Activated CD4-positive, alpha-beta memory T cell treated with anti-CD3 and anti-CD28 coated beads for 36 hours (primary cell): ENCODE data around the gene RPRML. TPM values are rescaled to one million over a fixed set of nuclear protein-coding genes. Genes with fewer than 3 reads are reported as not detected.
"Not testable (repeated sequence)": the region's sequence is repeated elsewhere in the genome, so short reads cannot be mapped to it uniquely, and the experiment has no call there.

Source experiments
- CTCF ChIA-PET: fragments of 350-600 bp; sonication (Branson Sonifier 250); formaldehyde crosslinking; loops from one replicate; lab custom pipeline; 2021; ENCODE audit warnings: antibody characterized with exemption, inconsistent platforms; lab: Charles Lee
- POLR2A ChIA-PET: fragments of 350-600 bp; sonication (Branson Sonifier 250); formaldehyde crosslinking; loops from one replicate; lab custom pipeline; 2021; ENCODE audit warnings: antibody characterized with exemption; lab: Charles Lee
- DNase-seq: peaks from one replicate; pipeline ENCODE4 v3.0.0-alpha.2; 2020
- H3K27ac Mint-ChIP-seq: one replicate; pipeline ENCODE4 v1.8.0; 2021; ENCODE audit warnings: mixed read lengths
- H3K27me3 Mint-ChIP-seq: one replicate; pipeline ENCODE4 v1.8.0; 2021; ENCODE audit warnings: mixed read lengths
- H3K36me3 Mint-ChIP-seq: one replicate; pipeline ENCODE4 v1.8.0; 2021; ENCODE audit warnings: mixed read lengths
- H3K4me1 Mint-ChIP-seq: one replicate; pipeline ENCODE4 v1.8.0; 2021; ENCODE audit warnings: low read depth, mixed read lengths
- H3K4me3 Mint-ChIP-seq: one replicate; pipeline ENCODE4 v1.8.0; 2021; ENCODE audit warnings: mild to moderate bottlenecking, mixed read lengths
- H3K9me3 Mint-ChIP-seq: one replicate; pipeline ENCODE4 v1.8.0; 2021; ENCODE audit warnings: mixed read lengths
- intact Hi-C: fragments of 100-400 bp; cut with micrococcal nuclease; formaldehyde crosslinking; loops from one replicate; pipeline ENCODE4 v1.15.1; 2023
- total RNA-seq, 2 experiments: library from RNA; stranded (reverse); gene quantifications; one replicate each; pipeline ENCODE4 v1.2.3, GENCODE V29; 2021

The RPRML gene
- total RNA-seq, 2 experiments from 2014 or later, result not detected

GRCh38 chr17:46972346-46972745 is 6.7 kb downstream of the RPRML start:
- H3K27me3 Mint-ChIP-seq, result peaks cover 12% of the 10 kb centered on the region
- ChIA-PET CTCF (interaction anchor here (0.8 kb wide), 1 partner anchor 29 kb away, joined by 3 read pairs; no protein-coding TSS in a partner anchor), POLR2A (no interaction called here)
- intact Hi-C loops, result no loop called here
- peaks cover 3% of the 10 kb centered on the region for H3K36me3 Mint-ChIP-seq
- DNase-seq, result no peak
- no peak overlapping the region for H3K27ac Mint-ChIP-seq
- no peaks in the 10 kb centered on the region for H3K9me3 Mint-ChIP-seq
- no peak overlapping the region for H3K4me3 Mint-ChIP-seq
- H3K4me1 Mint-ChIP-seq, result no peaks in the 10 kb centered on the region

GRCh38 chr17:46971647-46972300 is 7.3 kb downstream of the RPRML start:
- peaks cover 3% of the 10 kb centered on the region for H3K36me3 Mint-ChIP-seq
- DNase-seq, result no peak
- ChIA-PET CTCF (interaction anchor here (0.8 kb wide), 1 partner anchor 30 kb away, joined by 3 read pairs; no protein-coding TSS in a partner anchor), POLR2A (no interaction called here)
- no peak overlapping the region for H3K27ac Mint-ChIP-seq
- H3K27me3 Mint-ChIP-seq, result peaks cover 7% of the 10 kb centered on the region
- H3K4me1 Mint-ChIP-seq, result no peaks in the 10 kb centered on the region
- H3K4me3 Mint-ChIP-seq, result no peak overlapping the region
- no peaks in the 10 kb centered on the region for H3K9me3 Mint-ChIP-seq
- intact Hi-C loops, result no loop called here

GRCh38 chr17:46968896-46969295 is 10.2 kb downstream of the RPRML start:
- POLR2A ChIA-PET, result no interaction called here
- intact Hi-C loops, result no loop called here
- no peak for DNase-seq

GRCh38 chr17:46968224-46968834 is 10.7 kb downstream of the RPRML start:
- no peaks in the 10 kb centered on the region for H3K36me3 Mint-ChIP-seq
- H3K4me1 Mint-ChIP-seq, result no peaks in the 10 kb centered on the region
- H3K27ac Mint-ChIP-seq, result no peak overlapping the region
- intact Hi-C loops, result no loop called here
- no peaks in the 10 kb centered on the region for H3K9me3 Mint-ChIP-seq
- no peak for DNase-seq
- CTCF ChIA-PET, result no interaction called here
- POLR2A ChIA-PET, result no interaction called here
- H3K4me3 Mint-ChIP-seq, result no peak overlapping the region
- peaks cover 1% of the 10 kb centered on the region for H3K27me3 Mint-ChIP-seq

More at GRCh38 chr17:46968896-46969295, 10.2 kb downstream of the RPRML start:
- Mint-ChIP-seq H3K9me3 (no peaks in the 10 kb centered on the region), H3K4me1 (no peaks in the 10 kb centered on the region), H3K4me3 (no peak overlapping the region), H3K27ac (no peak overlapping the region), H3K27me3 (peaks cover 1% of the 10 kb centered on the region), H3K36me3 (no peaks in the 10 kb centered on the region)
- CTCF ChIA-PET, result interaction anchor here (1.5 kb wide), 1 partner anchor 28 kb away, joined by 4 read pairs; no protein-coding TSS in a partner anchor

GRCh38 chr17:46964315-46965265 is 14.5 kb downstream of the RPRML start:
- CTCF ChIA-PET, result no interaction called here
- H3K36me3 Mint-ChIP-seq, result peaks cover 5% of the 10 kb centered on the region
- intact Hi-C loops, result no loop called here

GRCh38 chr17:46963571-46963970 is 15.5 kb downstream of the RPRML start:
- peaks cover 5% of the 10 kb centered on the region for H3K36me3 Mint-ChIP-seq
- H3K4me1 Mint-ChIP-seq, result peaks cover 5% of the 10 kb centered on the region
- peaks cover 1% of the 10 kb centered on the region for H3K27me3 Mint-ChIP-seq
- CTCF ChIA-PET, result no interaction called here
- H3K27ac Mint-ChIP-seq, result no peak overlapping the region
- H3K4me3 Mint-ChIP-seq, result no peak overlapping the region
- intact Hi-C loops, result no loop called here
- DNase-seq, result no peak
- POLR2A ChIA-PET, result no interaction called here
- peaks cover 5% of the 10 kb centered on the region for H3K9me3 Mint-ChIP-seq

More at GRCh38 chr17:46964315-46965265, 14.5 kb downstream of the RPRML start:
- peaks cover 5% of the 10 kb centered on the region for H3K9me3 Mint-ChIP-seq
- no peak overlapping the region for H3K27ac Mint-ChIP-seq
- H3K4me3 Mint-ChIP-seq, result no peak overlapping the region
- peaks cover 1% of the 10 kb centered on the region for H3K27me3 Mint-ChIP-seq
- H3K4me1 Mint-ChIP-seq, result peaks cover 5% of the 10 kb centered on the region
- no peak for DNase-seq
- POLR2A ChIA-PET, result no interaction called here

GRCh38 chr17:46962374-46962790 is 16.7 kb downstream of the RPRML start:
- intact Hi-C loops, result no loop called here
- H3K27me3 Mint-ChIP-seq, result peaks cover 1% of the 10 kb centered on the region
- H3K9me3 Mint-ChIP-seq, result peaks cover 5% of the 10 kb centered on the region
- H3K4me3 Mint-ChIP-seq, result no peak overlapping the region
- ChIA-PET POLR2A (no interaction called here), CTCF (no interaction called here)
- peaks cover 8% of the 10 kb centered on the region for H3K36me3 Mint-ChIP-seq
- no peak overlapping the region for H3K27ac Mint-ChIP-seq
- no peak for DNase-seq
- H3K4me1 Mint-ChIP-seq, result peaks cover 5% of the 10 kb centered on the region

GRCh38 chr17:46960152-46960551 is 18.9 kb downstream of the RPRML start:
- no peak overlapping the region for H3K27ac Mint-ChIP-seq
- H3K4me1 Mint-ChIP-seq, result peaks cover 5% of the 10 kb centered on the region
- H3K27me3 Mint-ChIP-seq, result no peaks in the 10 kb centered on the region
- ChIA-PET POLR2A (interaction anchor here (1.2 kb wide), 1 partner anchor 20 kb away, joined by 3 read pairs; no protein-coding TSS in a partner anchor), CTCF (interaction anchor here (2.8 kb wide), 1 partner anchor 19 kb away, joined by 15 read pairs; no protein-coding TSS in a partner anchor)
- H3K9me3 Mint-ChIP-seq, result peaks cover 5% of the 10 kb centered on the region
- intact Hi-C loops, result no loop called here
- peaks cover 15% of the 10 kb centered on the region for H3K36me3 Mint-ChIP-seq
- no peak overlapping the region for H3K4me3 Mint-ChIP-seq
- no peak for DNase-seq

- H3K9me3 Mint-ChIP-seq, result peaks cover 5% of the 10 kb centered on the region
- no peak overlapping the region for H3K4me3 Mint-ChIP-seq
- ChIA-PET POLR2A (no interaction called here), CTCF (interaction anchor here (2.8 kb wide), 1 partner anchor 17 kb away, joined by 15 read pairs; no protein-coding TSS in a partner anchor)
- H3K27me3 Mint-ChIP-seq, result no peaks in the 10 kb centered on the region
- no peak overlapping the region for H3K27ac Mint-ChIP-seq
- intact Hi-C loops, result no loop called here
- peaks cover 5% of the 10 kb centered on the region for H3K4me1 Mint-ChIP-seq
- H3K36me3 Mint-ChIP-seq, result peaks cover 15% of the 10 kb centered on the region
- no peak for DNase-seq
Measured at GRCh38 chr17:46958041-46958591, 20.9 kb downstream of the RPRML start.

- intact Hi-C loops, H3K36me3 Mint-ChIP-seq, POLR2A ChIA-PET, CTCF ChIA-PET, H3K27ac Mint-ChIP-seq, H3K4me1 Mint-ChIP-seq, H3K4me3 Mint-ChIP-seq, DNase-seq, H3K9me3 Mint-ChIP-seq, H3K27me3 Mint-ChIP-seq: not testable (repeated sequence)
Measured at GRCh38 chr17:46953191-46953590, 25.9 kb downstream of the RPRML start.

- no peaks in the 10 kb centered on the region for H3K9me3 Mint-ChIP-seq
- H3K4me3 Mint-ChIP-seq, result no peak overlapping the region
- H3K36me3 Mint-ChIP-seq, result peaks cover 7% of the 10 kb centered on the region
- no peak overlapping the region for H3K27ac Mint-ChIP-seq
- intact Hi-C loops, result no loop called here
- no peaks in the 10 kb centered on the region for H3K4me1 Mint-ChIP-seq
- POLR2A ChIA-PET, result no interaction called here
- no peak for DNase-seq
- CTCF ChIA-PET, result interaction anchor here (1.3 to 2.6 kb wide), 2 partner anchors 10 to 11 kb away, joined by 4 to 17 read pairs; no protein-coding TSS in a partner anchor
- H3K27me3 Mint-ChIP-seq, result no peaks in the 10 kb centered on the region
Measured at GRCh38 chr17:46952115-46952514, 26.9 kb downstream of the RPRML start.
